ENCODE results near the gene ZFYVE26. TPM values are rescaled to one million over a fixed set of nuclear protein-coding genes. Genes with fewer than 3 reads are reported as not detected.

The ZFYVE26 gene
- total RNA-seq, 1 donor from 2014 or later, result 13.3 TPM

- Histone ChIP-seq H3K9me3 (replicated peaks) (no peaks in the 10 kb centered on the region), H3K36me3 (peaks cover 92% of the 10 kb centered on the region), H3K27ac (replicated peaks) (no peak overlapping the region), H3K27me3 (ENCODE audit: low read depth) (no peaks in the 10 kb centered on the region), H3K4me1 (peaks cover 10% of the 10 kb centered on the region), H3K4me3 (no peak overlapping the region)
- no peak for TF ChIP-seq CTCF (IDR thresholded peaks at IDR 0.05; ENCODE audit: borderline replicate concordance)
- DNase-seq, result no peak
- intact Hi-C loops (cut with micrococcal nuclease), result no loop called here
Measured at GRCh38 chr14:67763158-67763822, 53.1 kb downstream of the ZFYVE26 start.

GRCh38 chr14:67762051-67762450 lies 54.3 kb downstream of the ZFYVE26 start:
- no peak overlapping the region for H3K4me3 ChIP-seq
- peaks cover 84% of the 10 kb centered on the region for H3K36me3 ChIP-seq
- no peak for DNase-seq
- H3K9me3 ChIP-seq (replicated peaks), result no peaks in the 10 kb centered on the region
- H3K4me1 ChIP-seq, result no peaks in the 10 kb centered on the region
- intact Hi-C loops (cut with micrococcal nuclease), result no loop called here
- no peaks in the 10 kb centered on the region for H3K27me3 ChIP-seq (ENCODE audit: low read depth)
- TF ChIP-seq CTCF (IDR thresholded peaks at IDR 0.05; ENCODE audit: borderline replicate concordance), result no peak
- H3K27ac ChIP-seq (replicated peaks), result no peak overlapping the region

- DNase-seq, result no peak
- Histone ChIP-seq H3K36me3 (peaks cover 75% of the 10 kb centered on the region), H3K4me1 (no peaks in the 10 kb centered on the region), H3K27ac (replicated peaks) (no peak overlapping the region), H3K27me3 (ENCODE audit: low read depth) (no peaks in the 10 kb centered on the region), H3K4me3 (no peak overlapping the region), H3K9me3 (replicated peaks) (no peaks in the 10 kb centered on the region)
- intact Hi-C loops (cut with micrococcal nuclease), result no loop called here
- no peak for TF ChIP-seq CTCF (IDR thresholded peaks at IDR 0.05; ENCODE audit: borderline replicate concordance)
Measured at GRCh38 chr14:67759916-67760315, 56.5 kb downstream of the ZFYVE26 start.

- DNase-seq, result no peak
- H3K4me1 ChIP-seq, result no peaks in the 10 kb centered on the region
- intact Hi-C loops (cut with micrococcal nuclease), result no loop called here
- no peak for TF ChIP-seq CTCF (IDR thresholded peaks at IDR 0.05; ENCODE audit: borderline replicate concordance)
- no peak overlapping the region for H3K4me3 ChIP-seq
- H3K9me3 ChIP-seq (replicated peaks), result no peaks in the 10 kb centered on the region
- H3K27ac ChIP-seq (replicated peaks), result no peak overlapping the region
- no peaks in the 10 kb centered on the region for H3K27me3 ChIP-seq (ENCODE audit: low read depth)
- peaks cover 75% of the 10 kb centered on the region for H3K36me3 ChIP-seq
Measured at GRCh38 chr14:67757175-67757574, 59.2 kb downstream of the ZFYVE26 start.

- DNase-seq, result no peak
- intact Hi-C loops (cut with micrococcal nuclease), result no loop called here
- peaks cover 79% of the 10 kb centered on the region for H3K36me3 ChIP-seq
Measured at GRCh38 chr14:67756496-67756895, 59.9 kb downstream of the ZFYVE26 start.

More at GRCh38 chr14:67756496-67756895, 59.9 kb downstream of the ZFYVE26 start:
- H3K27ac ChIP-seq (replicated peaks), result no peak overlapping the region
- no peaks in the 10 kb centered on the region for H3K9me3 ChIP-seq (replicated peaks)
- no peaks in the 10 kb centered on the region for H3K27me3 ChIP-seq (ENCODE audit: low read depth)
- no peak overlapping the region for H3K4me3 ChIP-seq
- H3K4me1 ChIP-seq, result no peaks in the 10 kb centered on the region
- no peak for TF ChIP-seq CTCF (IDR thresholded peaks at IDR 0.05; ENCODE audit: borderline replicate concordance)

Measured in left ventricle myocardium inferior (tissue), 1 donor.